Spleen (tissue), 7 donors: ENCODE results near the gene CEP72.

Experiments
- POLR2A ChIP-seq, 3 donors: fragments of 450-650 bp; IDR thresholded peaks; one replicate each; pipeline ENCODE4 v1.5.1; 2017; ENCODE audit warnings: antibody characterized with exemption in 3 of 3, mild to moderate bottlenecking in 1 of 3
- TF ChIP-seq, protein P1 (sequence below), 11 experiments: fragments of 200-600 bp in 7 of 11; fragments of 450-650 bp in 4 of 11; sonication (generic) in 4 of 11; IDR thresholded peaks in 8 of 11; conservative IDR thresholded peaks in 3 of 11; 1 replicate in 7 of 11; 2 replicates in 4 of 11; pipeline versions ENCODE4 v1.4.0 to v1.8.0; 2016 to 2021; ENCODE audit warnings: antibody characterized with exemption in 11 of 11, inconsistent platforms in 4 of 11, mild to moderate bottlenecking in 1 of 11
- donor health status: DM: no; HTN: no; CAD: no; lungs with moderate emphysema.
- donor health status: DM: no; HTN: no; CAD: no.
- donor health status: DM: no; HTN: no; CAD: no.

GRCh38 chr5:621341-621761, 9.2 kb downstream of the CEP72 start:
- TF ChIP-seq, protein P1, sequence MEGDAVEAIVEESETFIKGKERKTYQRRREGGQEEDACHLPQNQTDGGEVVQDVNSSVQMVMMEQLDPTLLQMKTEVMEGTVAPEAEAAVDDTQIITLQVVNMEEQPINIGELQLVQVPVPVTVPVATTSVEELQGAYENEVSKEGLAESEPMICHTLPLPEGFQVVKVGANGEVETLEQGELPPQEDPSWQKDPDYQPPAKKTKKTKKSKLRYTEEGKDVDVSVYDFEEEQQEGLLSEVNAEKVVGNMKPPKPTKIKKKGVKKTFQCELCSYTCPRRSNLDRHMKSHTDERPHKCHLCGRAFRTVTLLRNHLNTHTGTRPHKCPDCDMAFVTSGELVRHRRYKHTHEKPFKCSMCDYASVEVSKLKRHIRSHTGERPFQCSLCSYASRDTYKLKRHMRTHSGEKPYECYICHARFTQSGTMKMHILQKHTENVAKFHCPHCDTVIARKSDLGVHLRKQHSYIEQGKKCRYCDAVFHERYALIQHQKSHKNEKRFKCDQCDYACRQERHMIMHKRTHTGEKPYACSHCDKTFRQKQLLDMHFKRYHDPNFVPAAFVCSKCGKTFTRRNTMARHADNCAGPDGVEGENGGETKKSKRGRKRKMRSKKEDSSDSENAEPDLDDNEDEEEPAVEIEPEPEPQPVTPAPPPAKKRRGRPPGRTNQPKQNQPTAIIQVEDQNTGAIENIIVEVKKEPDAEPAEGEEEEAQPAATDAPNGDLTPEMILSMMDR (IDR thresholded peaks at IDR 0.05 in 8 of 11, conservative IDR thresholded peaks at IDR 0.05 in 3 of 11), result no peak
- no peak for TF ChIP-seq POLR2A (IDR thresholded peaks at IDR 0.05)
